Type B pancreatic cell (in vitro differentiated cells): ENCODE measurements around the gene KATNB1. TPM values are rescaled to one million over a fixed set of nuclear protein-coding genes. Genes with fewer than 3 reads are reported as not detected.

ENCODE experiments used
- DNase-seq: peaks from one replicate; pipeline ENCODE4 v3.0.0; 2021; ENCODE audit warnings: mixed read lengths; ENCODE audit not compliant: unreplicated experiment; ENCODE audit errors: extremely low spot score
- H3K27ac Mint-ChIP-seq: 2 replicates; pipeline ENCODE4 v1.8.0; 2021; ENCODE audit warnings: mild to moderate bottlenecking, mixed read lengths
- H3K27me3 Mint-ChIP-seq: 2 replicates; pipeline ENCODE4 v1.8.0; 2021; ENCODE audit warnings: mixed read lengths
- H3K36me3 Mint-ChIP-seq: 2 replicates; pipeline ENCODE4 v1.8.0; 2021; ENCODE audit warnings: mixed read lengths
- H3K4me1 Mint-ChIP-seq: one replicate; pipeline ENCODE4 v1.8.0; 2021; ENCODE audit warnings: mixed read lengths; ENCODE audit not compliant: unreplicated experiment
- H3K4me3 Mint-ChIP-seq: 2 replicates; pipeline ENCODE4 v1.8.0; 2021; ENCODE audit warnings: mild to moderate bottlenecking, mixed read lengths
- H3K9me3 Mint-ChIP-seq: 2 replicates; pipeline ENCODE4 v1.8.0; 2021; ENCODE audit warnings: mixed read lengths
- total RNA-seq: library from RNA; stranded (reverse); gene quantifications from 2 replicates; pipeline ENCODE4 v1.2.1, GENCODE V29; 2021; ENCODE audit warnings: low replicate concordance
- TF ChIP-seq, protein P1 (sequence below): fragments of 200-600 bp; sonication (generic); conservative IDR thresholded peaks from 2 replicates; pipeline ENCODE4 v1.5.0; 2021; ENCODE audit warnings: antibody characterized with exemption, mild to moderate bottlenecking

The KATNB1 gene
- total RNA-seq, 1 donor from 2014 or later = 31.7 TPM

- no peak for DNase-seq
- Mint-ChIP-seq H3K4me3 (peak overlapping the region; percentile 90), H3K27me3 (no peaks in the 10 kb centered on the region), H3K9me3 (no peaks in the 10 kb centered on the region), H3K4me1 (peaks cover 38% of the 10 kb centered on the region), H3K27ac (peak overlapping the region; percentile 98), H3K36me3 (no peaks in the 10 kb centered on the region)
- TF ChIP-seq, protein P1, sequence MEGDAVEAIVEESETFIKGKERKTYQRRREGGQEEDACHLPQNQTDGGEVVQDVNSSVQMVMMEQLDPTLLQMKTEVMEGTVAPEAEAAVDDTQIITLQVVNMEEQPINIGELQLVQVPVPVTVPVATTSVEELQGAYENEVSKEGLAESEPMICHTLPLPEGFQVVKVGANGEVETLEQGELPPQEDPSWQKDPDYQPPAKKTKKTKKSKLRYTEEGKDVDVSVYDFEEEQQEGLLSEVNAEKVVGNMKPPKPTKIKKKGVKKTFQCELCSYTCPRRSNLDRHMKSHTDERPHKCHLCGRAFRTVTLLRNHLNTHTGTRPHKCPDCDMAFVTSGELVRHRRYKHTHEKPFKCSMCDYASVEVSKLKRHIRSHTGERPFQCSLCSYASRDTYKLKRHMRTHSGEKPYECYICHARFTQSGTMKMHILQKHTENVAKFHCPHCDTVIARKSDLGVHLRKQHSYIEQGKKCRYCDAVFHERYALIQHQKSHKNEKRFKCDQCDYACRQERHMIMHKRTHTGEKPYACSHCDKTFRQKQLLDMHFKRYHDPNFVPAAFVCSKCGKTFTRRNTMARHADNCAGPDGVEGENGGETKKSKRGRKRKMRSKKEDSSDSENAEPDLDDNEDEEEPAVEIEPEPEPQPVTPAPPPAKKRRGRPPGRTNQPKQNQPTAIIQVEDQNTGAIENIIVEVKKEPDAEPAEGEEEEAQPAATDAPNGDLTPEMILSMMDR = no peak
Measured at GRCh38 chr16:57797216-57797525, 61.6 kb downstream of the KATNB1 start.

DNA sequence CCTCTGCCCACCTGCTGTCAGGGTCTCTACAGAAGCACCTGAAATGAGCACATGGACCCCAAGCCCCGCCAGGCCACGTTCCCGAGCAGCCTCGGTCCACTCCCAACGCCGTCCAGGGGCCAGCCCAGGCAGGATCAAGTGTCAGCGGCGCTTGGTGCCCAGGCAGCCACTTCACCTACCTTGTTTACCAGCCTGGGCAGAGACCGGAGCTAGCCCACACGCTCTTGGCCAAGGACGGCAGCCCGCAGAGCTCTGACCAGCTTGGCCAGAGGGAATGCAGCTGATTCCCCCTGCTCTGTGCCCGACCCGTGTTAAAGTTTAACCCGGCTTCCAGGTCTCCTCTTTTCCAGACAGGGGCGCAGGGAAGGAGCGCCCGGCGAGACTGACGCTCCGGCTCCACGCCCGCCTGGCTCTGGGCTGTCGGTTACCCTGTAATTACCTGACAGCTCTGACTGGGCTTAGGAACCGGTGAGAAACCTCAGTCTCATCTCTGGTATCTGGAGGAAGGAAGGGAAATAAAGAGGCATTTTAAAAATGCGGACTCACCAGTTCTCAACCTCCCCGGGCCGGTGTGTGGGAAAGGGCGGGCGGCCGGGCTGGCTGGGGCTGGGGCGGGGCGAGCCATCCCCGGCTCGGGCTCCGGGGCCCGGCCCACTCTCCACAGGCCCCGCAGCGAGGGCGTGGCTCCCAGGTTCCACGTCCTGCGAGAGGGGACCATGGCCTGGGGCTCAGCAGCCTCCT, 62.1 kb downstream of the KATNB1 start:
- no peak for DNase-seq
- Mint-ChIP-seq H3K36me3 (no peaks in the 10 kb centered on the region), H3K27ac (peak overlapping the region; percentile 98), H3K9me3 (no peaks in the 10 kb centered on the region), H3K27me3 (no peaks in the 10 kb centered on the region), H3K4me3 (peak overlapping the region; percentile 90), H3K4me1 (peaks cover 40% of the 10 kb centered on the region)
- TF ChIP-seq, protein P1 = no peak

GRCh38 chr16:57798267-57798810, 62.8 kb downstream of the KATNB1 start:
- Mint-ChIP-seq H3K27me3 (no peaks in the 10 kb centered on the region), H3K4me3 (peak overlapping the region; percentile 90), H3K4me1 (peaks cover 47% of the 10 kb centered on the region), H3K36me3 (no peaks in the 10 kb centered on the region), H3K27ac (peak overlapping the region; percentile 92), H3K9me3 (no peaks in the 10 kb centered on the region)
- TF ChIP-seq, protein P1 = no peak
- no peak for DNase-seq

DNA sequence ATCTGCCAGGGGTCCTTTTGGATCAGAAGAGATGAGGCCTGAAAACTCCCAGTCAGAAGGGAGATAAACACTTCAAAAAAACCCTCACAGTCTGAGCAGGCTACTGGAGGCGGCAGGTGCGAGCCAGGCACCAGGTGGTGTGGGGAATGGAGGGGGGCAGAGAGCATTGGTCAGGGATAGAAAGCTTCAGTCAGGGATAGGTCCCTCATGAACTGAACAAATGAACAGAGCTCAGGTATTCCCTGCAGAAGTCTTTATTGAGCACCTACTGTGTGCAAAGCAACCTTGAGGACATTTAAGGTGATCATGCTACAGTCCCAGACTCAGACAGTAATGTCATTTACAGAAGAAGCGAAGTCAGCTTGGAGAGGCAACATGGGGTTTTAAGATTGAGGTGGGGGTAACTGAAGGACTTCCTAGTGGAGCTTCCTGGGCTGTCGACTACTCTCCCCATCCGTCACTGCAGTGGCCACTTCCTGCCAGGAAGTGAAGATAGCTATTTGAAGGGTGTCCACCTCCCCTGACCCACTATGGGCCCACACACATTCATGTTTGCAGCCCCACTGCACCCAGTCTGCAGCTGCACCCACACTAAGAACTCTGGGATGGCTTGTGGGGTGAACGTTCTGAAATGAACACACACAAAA, 63.5 kb downstream of the KATNB1 start:
- peak overlapping the region; percentile 92 for H3K27ac Mint-ChIP-seq
- H3K4me3 Mint-ChIP-seq = peak overlapping the region; percentile 90

GRCh38 chr16:57799600-57800199, 64.1 kb downstream of the KATNB1 start:
- peaks cover 56% of the 10 kb centered on the region for H3K4me1 Mint-ChIP-seq
- H3K36me3 Mint-ChIP-seq = no peaks in the 10 kb centered on the region
- H3K4me3 Mint-ChIP-seq = peak overlapping the region; percentile 90
- H3K27me3 Mint-ChIP-seq = no peaks in the 10 kb centered on the region
- TF ChIP-seq, protein P1 = no peak
- peak overlapping the region; percentile 92 for H3K27ac Mint-ChIP-seq
- H3K9me3 Mint-ChIP-seq = no peaks in the 10 kb centered on the region
- no peak for DNase-seq

More for the DNA sequence above, 63.5 kb downstream of the KATNB1 start:
- H3K27me3 Mint-ChIP-seq = no peaks in the 10 kb centered on the region
- TF ChIP-seq, protein P1 = no peak
- no peaks in the 10 kb centered on the region for H3K9me3 Mint-ChIP-seq
- H3K4me1 Mint-ChIP-seq = peaks cover 53% of the 10 kb centered on the region
- no peaks in the 10 kb centered on the region for H3K36me3 Mint-ChIP-seq
- DNase-seq = no peak
